Endothelial cell of umbilical vein (primary cell): ENCODE measurements around the gene HSPB2.

Source experiments
- POLR2A ChIP-seq: IDR thresholded peaks from 2 replicates; pipeline ENCODE4 v1.6.1; 2012; ENCODE audit warnings: low read depth, mild to moderate bottlenecking, control low read depth, low read length
- TF ChIP-seq, protein P1 (sequence below), 2 donors: IDR thresholded peaks; 1 replicate in 1 of 2; 2 replicates in 1 of 2; pipeline ENCODE4 v1.5.1; 2011; ENCODE audit warnings: low read length in 2 of 2, mild to moderate bottlenecking in 2 of 2, moderate library complexity in 2 of 2, control low read depth in 1 of 2, inconsistent platforms in 1 of 2, low read depth in 1 of 2; ENCODE audit not compliant: insufficient read depth in 1 of 2; ENCODE audit errors: extremely low read depth in 1 of 2

DNA sequence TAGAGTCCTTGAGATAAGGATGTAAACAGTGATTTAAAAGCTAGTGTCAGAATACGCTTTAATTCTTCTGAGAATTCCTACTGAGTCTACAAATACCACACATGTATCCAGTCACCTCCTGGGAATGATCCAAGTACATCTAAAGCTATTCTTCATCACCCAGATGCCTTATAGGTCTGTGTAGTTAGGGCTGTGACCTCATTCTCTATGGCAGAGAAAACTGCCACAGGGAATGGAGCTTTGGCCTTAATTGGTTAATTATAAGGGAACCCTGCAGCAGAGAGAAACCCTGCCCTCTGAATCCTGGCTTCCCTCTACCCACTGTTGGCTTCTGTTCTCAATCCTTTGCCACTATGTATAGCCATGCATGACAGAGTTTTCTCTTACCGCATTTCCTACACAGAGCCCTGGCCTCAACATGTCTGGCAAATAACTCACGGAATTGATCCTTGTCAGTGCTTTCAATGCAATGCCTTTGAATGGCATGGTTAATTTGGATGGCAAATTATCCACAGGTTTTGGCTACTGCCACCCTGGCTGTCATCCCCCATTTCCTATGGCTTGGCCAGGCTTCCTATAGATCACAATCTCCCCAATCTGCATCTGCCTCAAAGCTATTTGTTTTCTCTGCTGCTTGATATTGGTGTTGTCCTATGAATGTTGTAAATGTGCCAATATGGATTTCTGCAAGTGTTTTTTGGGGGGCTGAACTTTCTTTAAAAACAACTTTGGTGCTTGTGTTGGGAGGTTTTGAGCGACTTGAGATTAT is 27.5 kb downstream of the HSPB2 start:
- TF ChIP-seq POLR2A, result no peak
- TF ChIP-seq, protein P1, sequence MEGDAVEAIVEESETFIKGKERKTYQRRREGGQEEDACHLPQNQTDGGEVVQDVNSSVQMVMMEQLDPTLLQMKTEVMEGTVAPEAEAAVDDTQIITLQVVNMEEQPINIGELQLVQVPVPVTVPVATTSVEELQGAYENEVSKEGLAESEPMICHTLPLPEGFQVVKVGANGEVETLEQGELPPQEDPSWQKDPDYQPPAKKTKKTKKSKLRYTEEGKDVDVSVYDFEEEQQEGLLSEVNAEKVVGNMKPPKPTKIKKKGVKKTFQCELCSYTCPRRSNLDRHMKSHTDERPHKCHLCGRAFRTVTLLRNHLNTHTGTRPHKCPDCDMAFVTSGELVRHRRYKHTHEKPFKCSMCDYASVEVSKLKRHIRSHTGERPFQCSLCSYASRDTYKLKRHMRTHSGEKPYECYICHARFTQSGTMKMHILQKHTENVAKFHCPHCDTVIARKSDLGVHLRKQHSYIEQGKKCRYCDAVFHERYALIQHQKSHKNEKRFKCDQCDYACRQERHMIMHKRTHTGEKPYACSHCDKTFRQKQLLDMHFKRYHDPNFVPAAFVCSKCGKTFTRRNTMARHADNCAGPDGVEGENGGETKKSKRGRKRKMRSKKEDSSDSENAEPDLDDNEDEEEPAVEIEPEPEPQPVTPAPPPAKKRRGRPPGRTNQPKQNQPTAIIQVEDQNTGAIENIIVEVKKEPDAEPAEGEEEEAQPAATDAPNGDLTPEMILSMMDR (IDR thresholded peaks at IDR 0.05; ENCODE audit: extremely low read depth in 1 of 2, insufficient read depth in 1 of 2, low read depth in 1 of 2, low read length in 2 of 2), result no peak
